LHCN-M2 (cell line): Measurements from ENCODE around the gene LRFN2. TPM values are rescaled to one million over a fixed set of nuclear protein-coding genes. Genes with fewer than 3 reads are reported as not detected.

Experiments
- DNase-seq: peaks from one replicate; pipeline ENCODE4 v3.0.0-alpha.2; 2012; ENCODE audit warnings: low read depth
- total RNA-seq: library from RNA; depleted of rRNA; stranded (reverse); fragments of >200 nt; gene quantifications from 2 replicates; pipeline ENCODE4 v1.2.3, GENCODE V29; 2014

The LRFN2 gene
- total RNA-seq, 1 experiment from 2014 or later: not detected

DNA sequence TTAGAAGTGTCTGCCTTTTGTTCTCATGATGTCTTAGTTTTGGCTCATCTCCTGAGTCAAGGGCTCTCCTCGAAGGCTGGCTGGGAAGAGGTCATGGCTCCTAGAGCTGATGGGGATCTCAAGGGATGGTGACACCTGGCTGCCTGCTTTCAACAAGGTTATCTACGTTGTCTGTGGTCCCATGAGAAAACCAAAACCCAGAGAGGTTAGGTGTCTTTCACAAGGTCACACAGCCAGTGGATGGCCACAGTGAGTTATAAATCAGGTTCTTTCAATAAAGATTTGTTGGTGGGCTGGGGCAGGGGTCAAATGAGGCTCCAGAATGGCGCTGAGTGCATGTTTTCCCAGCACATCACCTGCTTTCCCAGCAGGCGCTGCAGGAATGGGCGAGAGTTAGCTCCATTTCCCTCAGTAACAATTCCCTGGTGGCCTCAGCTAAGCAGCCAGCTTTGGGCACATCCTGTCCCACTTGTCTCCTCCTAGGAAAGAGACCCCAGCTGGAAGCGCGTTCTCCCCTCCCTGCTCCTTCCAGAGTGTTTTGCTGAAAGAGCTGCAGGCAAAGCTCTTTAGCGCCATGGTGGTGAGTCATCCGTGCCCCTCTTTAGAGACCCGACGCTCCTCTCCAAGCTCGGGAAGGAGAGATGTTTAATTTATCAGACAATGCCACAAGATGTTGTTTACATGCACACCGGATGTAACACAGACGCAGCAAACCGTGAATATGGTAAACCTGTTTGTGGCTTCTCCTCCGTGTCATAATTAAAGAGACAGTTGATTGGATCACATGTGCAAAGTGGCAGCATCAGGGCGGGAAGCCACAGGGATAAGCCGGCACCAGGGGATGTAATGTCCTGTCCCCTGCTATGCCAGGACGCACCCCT lies 109.7 kb downstream of the LRFN2 start:
- DNase-seq: no peak

- no peak for DNase-seq
Observed at GRCh38 chr6:40476673-40477072, 110.5 kb downstream of the LRFN2 start.

DNA sequence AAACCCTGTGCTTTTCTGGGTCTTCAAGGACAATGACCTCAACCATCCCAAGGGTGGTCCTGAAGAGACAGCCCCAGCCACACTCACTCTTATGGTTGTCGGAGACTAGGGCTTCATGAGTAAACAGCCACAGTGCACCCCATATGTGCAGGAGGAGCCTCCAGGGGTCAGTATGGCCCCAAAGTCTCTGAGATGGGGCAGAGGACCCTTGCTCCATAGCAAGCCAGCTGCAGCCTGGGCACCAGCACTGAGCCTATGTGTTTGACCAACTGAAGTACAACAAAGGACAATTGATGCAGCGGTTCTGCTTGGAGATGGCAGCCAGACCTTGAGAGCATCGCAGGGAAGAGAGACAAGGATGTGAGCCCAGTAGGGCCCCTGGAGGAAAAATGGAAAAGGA lies 112.2 kb downstream of the LRFN2 start:
- DNase-seq: no peak

DNA sequence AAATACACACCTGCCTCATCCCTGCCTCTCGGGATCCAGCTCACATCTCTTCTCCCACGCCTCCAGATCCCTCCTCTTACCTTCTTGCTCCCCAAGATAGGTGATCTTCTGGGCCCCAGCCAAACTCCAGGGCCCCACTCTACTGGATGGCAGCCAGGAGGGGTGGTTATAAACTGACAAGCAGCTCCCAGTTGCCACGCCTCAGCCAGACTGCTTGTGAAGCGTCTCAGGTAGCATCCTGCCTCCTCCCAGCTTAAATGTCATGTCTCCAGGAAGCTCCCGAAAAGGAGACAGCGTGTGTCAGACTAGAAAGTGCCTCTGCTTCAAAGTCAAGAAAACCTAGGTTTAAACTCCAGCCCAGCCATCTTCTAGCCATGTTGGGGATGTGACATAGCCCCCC lies 114.1 kb downstream of the LRFN2 start:
- no peak for DNase-seq

GRCh38 chr6:40472353-40472752 lies 114.8 kb downstream of the LRFN2 start:
- no peak for DNase-seq

- no peak for DNase-seq
Observed at GRCh38 chr6:40471243-40471642, 115.9 kb downstream of the LRFN2 start.

GRCh38 chr6:40469323-40469722 lies 117.8 kb downstream of the LRFN2 start:
- DNase-seq: no peak

GRCh38 chr6:40466986-40467539 lies 120.1 kb downstream of the LRFN2 start:
- DNase-seq: no peak

DNA sequence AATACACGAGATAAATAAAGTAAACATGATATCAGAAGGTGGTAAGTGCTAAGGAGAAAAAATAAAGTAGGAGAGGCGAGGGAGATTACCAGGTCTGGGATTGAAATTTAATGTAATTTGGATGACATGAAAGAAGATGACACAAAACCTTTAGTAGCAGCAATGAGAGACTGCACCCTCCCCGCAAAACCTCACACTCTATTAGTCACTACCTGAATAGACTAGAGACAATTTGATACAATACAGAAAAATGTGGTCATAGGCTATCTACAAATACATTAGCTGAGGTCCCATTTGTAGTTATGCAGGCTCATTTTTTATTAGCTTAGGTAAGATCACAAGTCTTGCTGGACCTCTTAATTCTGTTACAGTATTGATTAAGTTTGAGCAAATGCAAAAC lies 125.5 kb downstream of the LRFN2 start:
- no peak for DNase-seq

- no peak for DNase-seq
Observed at GRCh38 chr6:40460380-40460779, 126.8 kb downstream of the LRFN2 start.

DNA sequence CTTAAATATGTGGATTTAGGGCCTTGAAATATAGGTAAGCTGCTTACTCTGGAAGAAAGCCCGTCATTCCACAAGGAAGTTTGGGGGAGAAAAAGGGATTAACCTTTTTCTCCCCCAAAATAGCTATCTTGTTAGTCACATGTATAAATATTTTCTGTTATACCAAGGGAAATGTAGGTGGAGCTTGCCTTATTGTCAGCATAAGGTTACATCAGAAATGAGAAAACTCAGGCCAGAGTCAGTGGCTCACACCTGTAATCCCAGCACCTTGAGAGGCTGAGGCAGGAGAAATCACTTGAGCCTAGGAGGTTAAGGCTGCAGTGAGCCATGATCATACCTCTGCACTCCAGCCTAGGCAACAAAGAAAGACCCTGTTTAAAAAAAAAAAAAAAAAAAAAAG lies 129.9 kb downstream of the LRFN2 start:
- no peak for DNase-seq

DNA sequence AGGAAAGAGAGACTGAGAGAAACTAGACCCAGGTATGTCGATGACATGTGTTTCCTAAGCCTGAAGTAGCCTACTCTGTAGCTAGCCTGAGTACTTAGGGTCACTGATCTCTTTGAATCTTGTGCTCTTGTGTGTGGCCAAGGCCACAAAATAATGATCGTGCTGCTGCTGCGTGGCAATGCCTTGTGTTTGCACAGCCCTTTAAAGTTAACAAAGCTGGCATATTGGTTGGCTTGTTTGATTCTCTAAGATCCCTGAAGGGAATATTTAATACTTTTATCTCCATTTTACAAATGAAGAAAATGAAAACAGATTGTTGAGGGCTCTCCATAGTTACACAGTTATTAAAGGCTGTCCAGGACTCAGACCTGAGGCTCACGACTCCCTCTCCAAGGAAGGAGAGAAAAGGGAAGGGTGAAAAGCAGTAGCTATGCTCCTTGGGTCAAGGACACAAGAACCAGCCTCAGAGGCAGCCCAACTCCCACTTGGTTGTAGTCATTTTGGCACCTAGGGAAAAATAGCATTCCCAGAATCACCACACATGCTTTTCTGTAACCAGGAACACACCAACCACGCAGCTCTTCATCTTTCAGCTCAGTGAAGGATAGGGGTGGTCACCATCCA lies 130.7 kb downstream of the LRFN2 start:
- DNase-seq: no peak

- DNase-seq: no peak
Observed at GRCh38 chr6:40455686-40456389, 131.3 kb downstream of the LRFN2 start.

DNA sequence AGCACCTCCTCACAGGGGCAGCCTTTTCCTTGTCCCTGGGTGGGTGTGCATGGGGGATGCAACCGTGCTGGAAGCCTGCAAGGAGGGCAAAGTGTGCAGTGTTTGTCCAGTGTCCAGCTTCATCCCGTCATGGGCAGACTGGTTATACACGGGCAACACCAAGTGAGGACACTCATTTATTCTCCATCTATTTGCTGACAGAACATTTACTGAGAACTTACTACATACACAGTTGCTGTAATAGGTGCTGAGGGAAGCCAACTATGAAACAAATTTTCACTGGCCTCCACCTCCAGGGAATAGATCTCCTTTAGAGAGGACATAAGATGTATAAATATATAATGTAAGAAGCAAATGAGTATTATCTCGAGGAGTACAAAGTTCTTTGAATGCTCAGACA lies 136.7 kb downstream of the LRFN2 start:
- no peak for DNase-seq

DNA sequence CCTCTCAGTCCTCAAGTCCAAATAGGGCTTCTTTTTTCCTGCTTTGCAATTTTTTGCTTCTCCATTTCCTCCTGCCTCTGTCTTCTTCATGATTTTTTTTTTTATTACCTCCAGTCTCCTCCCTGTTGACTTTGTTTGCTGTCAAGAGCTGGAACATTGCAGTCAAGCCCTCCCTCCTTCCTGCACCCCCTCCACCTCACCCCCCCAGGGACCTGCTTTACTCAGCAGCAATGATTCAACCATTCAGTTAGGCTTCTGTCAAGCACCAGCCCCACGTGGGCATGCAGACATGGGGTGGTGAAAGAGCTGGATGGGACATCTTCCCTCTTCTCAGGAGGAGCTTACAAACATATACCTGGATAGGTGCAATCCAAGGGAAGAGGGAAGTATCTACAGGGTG lies 142.4 kb downstream of the LRFN2 start:
- no peak for DNase-seq

- DNase-seq: no peak
Observed at GRCh38 chr6:40444312-40444711, 142.9 kb downstream of the LRFN2 start.

- no peak for DNase-seq
Observed at GRCh38 chr6:40443842-40444241, 143.3 kb downstream of the LRFN2 start.

DNA sequence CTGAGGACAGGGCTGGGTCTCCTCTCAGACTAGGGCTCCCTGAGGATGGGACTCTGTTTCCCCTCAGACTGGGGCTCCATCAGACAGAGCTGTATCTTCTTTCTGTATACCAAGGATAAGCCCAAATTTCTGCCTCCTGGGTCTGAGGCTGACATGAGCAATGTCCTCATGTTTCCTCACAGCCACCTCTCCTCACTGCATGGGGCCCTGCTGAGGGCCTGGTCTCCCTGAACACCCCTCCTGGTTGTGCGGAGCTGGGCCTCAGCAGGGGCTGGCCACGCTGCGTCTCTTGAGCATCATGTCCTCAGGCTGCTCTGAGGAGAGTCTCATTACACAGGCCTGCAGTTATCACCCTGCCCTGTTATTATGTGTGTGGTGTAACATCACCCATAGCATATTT lies 144.6 kb downstream of the LRFN2 start:
- DNase-seq: no peak

DNA sequence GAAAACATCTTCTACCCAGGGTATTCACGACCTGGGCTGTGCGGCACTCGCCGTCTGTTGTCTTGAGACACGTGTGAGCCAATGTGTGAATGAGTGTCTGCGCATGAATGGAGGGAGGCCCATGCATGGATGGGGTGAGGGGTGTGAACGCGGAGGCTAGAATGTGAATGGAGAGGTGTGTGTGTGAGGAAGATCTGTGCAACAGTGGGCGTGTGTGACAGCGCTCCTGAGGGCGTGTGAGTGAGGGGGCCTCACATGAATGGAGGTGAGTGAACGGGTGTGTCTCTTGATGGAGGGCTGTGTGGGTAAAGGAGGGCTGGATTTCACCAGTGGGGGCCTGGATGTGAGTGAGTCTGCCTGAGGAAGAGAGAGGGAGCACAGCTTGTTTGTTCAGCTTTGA lies 146.0 kb downstream of the LRFN2 start:
- no peak for DNase-seq

- no peak for DNase-seq
Observed at GRCh38 chr6:40440053-40440452, 147.1 kb downstream of the LRFN2 start.

- no peak for DNase-seq
Observed at GRCh38 chr6:40439026-40439800, 148.0 kb downstream of the LRFN2 start.
